ENCODE data around the gene ZIC1.
A peak's percentile ranks its signal among the peaks of the same experiment; 100 is the strongest.

Gene ZIC1

GRCh38 chr3:147409143-147410115 lies at the start of gene ZIC1:
Gene ZIC1 (plus strand): TSS chr3:147409365. CDS start chr3:147410113, 748 bp downstream.
- peak; percentile 89 for ATAC-seq
- TF ChIP-seq CSDC2 (CRISPR knock-in tag; IDR thresholded peaks at IDR 0.05) (no peak), TOX (CRISPR knock-in tag; IDR thresholded peaks at IDR 0.05; ENCODE audit: borderline replicate concordance) (no peak), PATZ1 (CRISPR knock-in tag; IDR thresholded peaks at IDR 0.05; ENCODE audit: borderline replicate concordance) (peak; percentile 89; the same call in 1 of the 2 replicates)

- TF ChIP-seq ISL1 (CRISPR knock-in tag; IDR thresholded peaks at IDR 0.05) (no peak), TCF4 (CRISPR knock-in tag; IDR thresholded peaks at IDR 0.05; ENCODE audit: borderline replicate concordance) (no peak), SNAI2 (CRISPR knock-in tag; IDR thresholded peaks at IDR 0.05) (no peak), ZFP30 (CRISPR knock-in tag; IDR thresholded peaks at IDR 0.05) (no peak), CSDC2 (CRISPR knock-in tag; IDR thresholded peaks at IDR 0.05) (no peak), GLIS3 (CRISPR knock-in tag; IDR thresholded peaks at IDR 0.05) (no peak)
- ATAC-seq = no peak
These were observed 49.1 kb upstream of the ZIC1 start for GRCh38 chr3:147360051-147360439.

- TF ChIP-seq ARNTL (CRISPR knock-in tag; IDR thresholded peaks at IDR 0.05; ENCODE audit: borderline replicate concordance, low read depth) (no peak), PPARA (CRISPR knock-in tag; IDR thresholded peaks at IDR 0.05; ENCODE audit: borderline replicate concordance) (no peak), ZNF565 (CRISPR knock-in tag; conservative IDR thresholded peaks at IDR 0.05; ENCODE audit: low read depth) (no peak), TSHZ2 (CRISPR knock-in tag; IDR thresholded peaks at IDR 0.05) (no peak), ZC3H10 (CRISPR knock-in tag; IDR thresholded peaks at IDR 0.05) (no peak), ESRRG (CRISPR knock-in tag; IDR thresholded peaks at IDR 0.05) (no peak), ZNF70 (CRISPR knock-in tag; IDR thresholded peaks at IDR 0.05) (no peak)
- ATAC-seq = peak; percentile 66
These were observed 48.3 kb upstream of the ZIC1 start for GRCh38 chr3:147360646-147361453.

- TF ChIP-seq PATZ1 (CRISPR knock-in tag; IDR thresholded peaks at IDR 0.05; ENCODE audit: borderline replicate concordance) = no peak
- no peak for TF ChIP-seq ZFP30 (CRISPR knock-in tag; IDR thresholded peaks at IDR 0.05)
- TF ChIP-seq ZNF8 (CRISPR knock-in tag; IDR thresholded peaks at IDR 0.05) = no peak
- TF ChIP-seq ZNF565 (CRISPR knock-in tag; conservative IDR thresholded peaks at IDR 0.05; ENCODE audit: low read depth) = no peak
- TF ChIP-seq ARNTL (CRISPR knock-in tag; IDR thresholded peaks at IDR 0.05; ENCODE audit: borderline replicate concordance, low read depth) = no peak
- no peak for TF ChIP-seq SNAI2 (CRISPR knock-in tag; IDR thresholded peaks at IDR 0.05)
- no peak for TF ChIP-seq CSRNP3 (CRISPR knock-in tag; IDR thresholded peaks at IDR 0.05)
- no peak for TF ChIP-seq POU6F1 (CRISPR knock-in tag; IDR thresholded peaks at IDR 0.05; ENCODE audit: borderline replicate concordance, low read depth)
- no peak for TF ChIP-seq TCF4 (CRISPR knock-in tag; IDR thresholded peaks at IDR 0.05; ENCODE audit: borderline replicate concordance)
- TF ChIP-seq OSR1 (CRISPR knock-in tag; IDR thresholded peaks at IDR 0.05) = no peak
- ATAC-seq = peak; percentile 72
These were observed 47.4 kb upstream of the ZIC1 start for GRCh38 chr3:147361454-147362420.
